Endothelial cell of umbilical vein (primary cell): ENCODE data around the gene GSTP1.

Experiments used
- EZH2 ChIP-seq: IDR thresholded peaks from 2 replicates; pipeline ENCODE4 v1.6.1; 2012; ENCODE audit warnings: borderline replicate concordance, low read depth, mild to moderate bottlenecking, moderate library complexity, low read length, inconsistent platforms; ENCODE audit not compliant: severe bottlenecking
- FOS ChIP-seq: IDR thresholded peaks from 2 replicates; pipeline ENCODE4 v1.6.1; 2011; ENCODE audit warnings: mild to moderate bottlenecking, low read length, moderate library complexity, borderline replicate concordance; ENCODE audit not compliant: insufficient read depth
- JUN ChIP-seq: IDR thresholded peaks from 2 replicates; pipeline ENCODE4 v1.6.1; 2011; ENCODE audit warnings: borderline replicate concordance, low read depth; ENCODE audit not compliant: insufficient read length, insufficient read depth
- MYC ChIP-seq: IDR thresholded peaks from one replicate; pipeline ENCODE4 v1.6.1; 2011; ENCODE audit warnings: mild to moderate bottlenecking, low read depth, low read length
- POLR2A ChIP-seq: IDR thresholded peaks from 2 replicates; pipeline ENCODE4 v1.6.1; 2012; ENCODE audit warnings: low read depth, mild to moderate bottlenecking, control low read depth, low read length
- TF ChIP-seq, protein P1 (sequence below), 2 donors: IDR thresholded peaks; 1 replicate in 1 of 2; 2 replicates in 1 of 2; pipeline ENCODE4 v1.5.1; 2011; ENCODE audit warnings: low read length in 2 of 2, mild to moderate bottlenecking in 2 of 2, moderate library complexity in 2 of 2, control low read depth in 1 of 2, inconsistent platforms in 1 of 2, low read depth in 1 of 2; ENCODE audit not compliant: insufficient read depth in 1 of 2; ENCODE audit errors: extremely low read depth in 1 of 2
- TF ChIP-seq, protein P2 (sequence below): IDR thresholded peaks from 2 replicates; pipeline ENCODE4 v1.6.1; 2011; ENCODE audit not compliant: insufficient read depth, insufficient read length

DNA sequence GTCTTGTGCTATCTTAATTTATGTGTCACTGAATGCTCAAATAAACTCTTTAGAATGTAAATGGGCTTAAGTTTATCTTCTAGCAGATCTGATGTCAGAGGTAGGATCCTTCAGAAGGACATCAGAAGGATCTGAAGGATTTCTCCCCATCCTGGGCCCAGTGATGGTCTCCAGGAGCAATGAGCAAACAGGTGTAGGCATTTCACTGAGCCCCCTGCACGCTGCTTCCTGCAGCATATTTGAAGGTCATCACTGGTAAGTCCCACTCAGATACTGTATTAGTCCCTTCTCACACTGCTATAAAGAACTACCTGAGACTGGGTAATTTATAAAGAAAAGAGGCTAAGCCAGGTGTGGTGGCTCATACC is 4.5 kb downstream of the GSTP1 start:
- TF ChIP-seq, protein P1, sequence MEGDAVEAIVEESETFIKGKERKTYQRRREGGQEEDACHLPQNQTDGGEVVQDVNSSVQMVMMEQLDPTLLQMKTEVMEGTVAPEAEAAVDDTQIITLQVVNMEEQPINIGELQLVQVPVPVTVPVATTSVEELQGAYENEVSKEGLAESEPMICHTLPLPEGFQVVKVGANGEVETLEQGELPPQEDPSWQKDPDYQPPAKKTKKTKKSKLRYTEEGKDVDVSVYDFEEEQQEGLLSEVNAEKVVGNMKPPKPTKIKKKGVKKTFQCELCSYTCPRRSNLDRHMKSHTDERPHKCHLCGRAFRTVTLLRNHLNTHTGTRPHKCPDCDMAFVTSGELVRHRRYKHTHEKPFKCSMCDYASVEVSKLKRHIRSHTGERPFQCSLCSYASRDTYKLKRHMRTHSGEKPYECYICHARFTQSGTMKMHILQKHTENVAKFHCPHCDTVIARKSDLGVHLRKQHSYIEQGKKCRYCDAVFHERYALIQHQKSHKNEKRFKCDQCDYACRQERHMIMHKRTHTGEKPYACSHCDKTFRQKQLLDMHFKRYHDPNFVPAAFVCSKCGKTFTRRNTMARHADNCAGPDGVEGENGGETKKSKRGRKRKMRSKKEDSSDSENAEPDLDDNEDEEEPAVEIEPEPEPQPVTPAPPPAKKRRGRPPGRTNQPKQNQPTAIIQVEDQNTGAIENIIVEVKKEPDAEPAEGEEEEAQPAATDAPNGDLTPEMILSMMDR (IDR thresholded peaks at IDR 0.05; ENCODE audit: extremely low read depth in 1 of 2, insufficient read depth in 1 of 2, low read depth in 1 of 2, low read length in 2 of 2): no peak
- TF ChIP-seq EZH2: no peak
- no peak for TF ChIP-seq FOS
- TF ChIP-seq POLR2A: no peak
- no peak for TF ChIP-seq MYC
- no peak for TF ChIP-seq JUN
- TF ChIP-seq, protein P2, sequence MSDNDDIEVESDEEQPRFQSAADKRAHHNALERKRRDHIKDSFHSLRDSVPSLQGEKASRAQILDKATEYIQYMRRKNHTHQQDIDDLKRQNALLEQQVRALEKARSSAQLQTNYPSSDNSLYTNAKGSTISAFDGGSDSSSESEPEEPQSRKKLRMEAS: no peak
